GM23248 (cell line): ENCODE results near the gene EGLN3.

Source experiments
- EZH2 ChIP-seq: fragments of 200-600 bp; sonication (generic); IDR thresholded peaks from 2 replicates; pipeline ENCODE4 v1.6.1; 2018; ENCODE audit warnings: antibody characterized with exemption, mild to moderate bottlenecking; ENCODE audit not compliant: insufficient read depth, poor library complexity, severe bottlenecking
- EZH2phosphoT487 ChIP-seq: fragments of 200-600 bp; sonication (generic); IDR thresholded peaks from 2 replicates; pipeline ENCODE4 v1.6.1; 2018; ENCODE audit warnings: antibody characterized with exemption, moderate library complexity, mild to moderate bottlenecking, low read depth; ENCODE audit not compliant: insufficient read depth

DNA sequence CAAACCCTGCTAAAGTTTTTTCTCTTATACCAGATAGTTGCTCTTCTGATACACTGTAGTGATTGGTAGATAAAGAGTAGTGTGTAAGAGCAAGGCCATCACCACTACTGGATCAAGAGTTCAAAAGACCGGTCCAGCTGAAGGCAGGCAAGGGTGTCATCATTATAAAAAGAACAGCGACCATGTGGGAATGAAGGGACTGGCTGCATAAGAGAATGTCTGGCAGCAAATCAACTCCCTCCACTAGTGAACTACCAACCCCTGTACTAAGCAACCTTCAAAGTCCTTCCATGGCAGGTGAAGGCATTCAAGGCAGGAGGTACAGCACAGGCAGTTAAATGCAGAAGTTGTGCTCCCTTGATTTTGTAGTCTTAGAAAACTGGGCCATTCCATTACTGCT, 53.5 kb downstream of the EGLN3 start:
- TF ChIP-seq EZH2phosphoT487 (no peak), EZH2 (no peak)
